Activated CD4-positive, CD25-positive, alpha-beta regulatory T cell treated with anti-CD3 and anti-CD28 coated beads, Interleukin-2, amount 50 U/mL, for 16 hours (primary cell): ENCODE results near the gene AP1S2.
A peak's percentile ranks its signal among the peaks of the same experiment; 100 is the strongest.
"Not testable (repeated sequence)": the region's sequence is repeated elsewhere in the genome, so short reads cannot be mapped to it uniquely, and the experiment has no call there.

Experiments used
- DNase-seq: peaks from one replicate; pipeline ENCODE4 v3.0.0-alpha.2; 2020; ENCODE audit warnings: low read depth, low spot score

Gene AP1S2

GRCh38 chrX:15855568-15856221, 1.1 kb upstream of the AP1S2 start:
- no peak for DNase-seq

- peak; percentile 10 for DNase-seq
Measured at GRCh38 chrX:15854080-15854655, 445 bp downstream of the AP1S2 start.

GRCh38 chrX:15853586-15854079, 980 bp downstream of the AP1S2 start:
- no peak for DNase-seq

- no peak for DNase-seq
Measured at GRCh38 chrX:15849555-15849954, 5.1 kb downstream of the AP1S2 start.

GRCh38 chrX:15848576-15848975, 6.0 kb downstream of the AP1S2 start:
- no peak for DNase-seq

GRCh38 chrX:15843960-15844359, 10.7 kb downstream of the AP1S2 start:
- no peak for DNase-seq

GRCh38 chrX:15841853-15842516, 12.6 kb downstream of the AP1S2 start:
- no peak for DNase-seq

- no peak for DNase-seq
Measured at GRCh38 chrX:15838017-15838416, 16.6 kb downstream of the AP1S2 start.

- no peak for DNase-seq
Measured at GRCh38 chrX:15834827-15835595, 19.6 kb downstream of the AP1S2 start.

GRCh38 chrX:15834053-15834452, 20.6 kb downstream of the AP1S2 start:
- no peak for DNase-seq

- not testable (repeated sequence) for DNase-seq
Measured at GRCh38 chrX:15831347-15831746, 23.3 kb downstream of the AP1S2 start.

GRCh38 chrX:15829217-15829616, 25.4 kb downstream of the AP1S2 start:
- no peak for DNase-seq

- no peak for DNase-seq
Measured at GRCh38 chrX:15825936-15826335, 28.7 kb downstream of the AP1S2 start.

- DNase-seq: no peak
Measured at GRCh38 chrX:15822922-15823321, 31.7 kb downstream of the AP1S2 start.

GRCh38 chrX:15820106-15821073, 34.2 kb downstream of the AP1S2 start:
- no peak for DNase-seq

- DNase-seq: no peak
Measured at GRCh38 chrX:15816886-15817285, 37.7 kb downstream of the AP1S2 start.

GRCh38 chrX:15816438-15816809, 38.2 kb downstream of the AP1S2 start:
- DNase-seq: no peak

GRCh38 chrX:15815779-15816437, 38.7 kb downstream of the AP1S2 start:
- DNase-seq: no peak

- no peak for DNase-seq
Measured at GRCh38 chrX:15814771-15815365, 39.7 kb downstream of the AP1S2 start.

- no peak for DNase-seq
Measured at GRCh38 chrX:15813416-15813815, 41.2 kb downstream of the AP1S2 start.
